HG02973 (cell line): ENCODE data around the gene IMP3.

Source experiments
- ATAC-seq: cut with Tn5 transposase; IDR thresholded peaks from one replicate; pipeline ENCODE4 v1.9.1; 2021; ENCODE audit warnings: moderate library complexity; ENCODE audit not compliant: unreplicated experiment

IMP3 gene

GRCh38 chr15:75673426-75674235 is 33.6 kb upstream of the IMP3 start:
- no peak for ATAC-seq

GRCh38 chr15:75672646-75673425 is 32.8 kb upstream of the IMP3 start:
- ATAC-seq, result no peak

- ATAC-seq, result no peak
These were observed 31.9 kb upstream of the IMP3 start for GRCh38 chr15:75671730-75672602.

- no peak for ATAC-seq
These were observed 29.8 kb upstream of the IMP3 start for GRCh38 chr15:75669879-75670212.

GRCh38 chr15:75669191-75669878 is 29.3 kb upstream of the IMP3 start:
- no peak for ATAC-seq

- ATAC-seq, result no peak
These were observed 26.9 kb upstream of the IMP3 start for GRCh38 chr15:75666823-75667501.

GRCh38 chr15:75663931-75664421 is 24.0 kb upstream of the IMP3 start:
- ATAC-seq, result no peak

- ATAC-seq, result no peak
These were observed 22.9 kb upstream of the IMP3 start for GRCh38 chr15:75662823-75663519.

GRCh38 chr15:75661756-75662140 is 21.7 kb upstream of the IMP3 start:
- no peak for ATAC-seq

- no peak for ATAC-seq
These were observed 21.2 kb upstream of the IMP3 start for GRCh38 chr15:75661100-75661755.

- no peak for ATAC-seq
These were observed 20.1 kb upstream of the IMP3 start for GRCh38 chr15:75659928-75660645.

GRCh38 chr15:75659141-75659771 is 19.2 kb upstream of the IMP3 start:
- no peak for ATAC-seq

GRCh38 chr15:75656813-75657212 is 16.8 kb upstream of the IMP3 start:
- ATAC-seq, result no peak

- ATAC-seq, result no peak
These were observed 16.3 kb upstream of the IMP3 start for GRCh38 chr15:75656331-75656730.

GRCh38 chr15:75655931-75656330 is 15.9 kb upstream of the IMP3 start:
- no peak for ATAC-seq

GRCh38 chr15:75654201-75654907 is 14.3 kb upstream of the IMP3 start:
- no peak for ATAC-seq

- ATAC-seq, result no peak
These were observed 13.4 kb upstream of the IMP3 start for GRCh38 chr15:75653347-75653913.
